Rectal smooth muscle tissue (tissue), 1 donor: ENCODE measurements around the gene ADPRM.
"Not testable (repeated sequence)": the region's sequence is repeated elsewhere in the genome, so short reads cannot be mapped to it uniquely, and the experiment has no call there.

Experiments used
- H3K27ac ChIP-seq: one replicate; pipeline ENCODE4 v1.7.0; 2013; ENCODE audit warnings: low read depth, low read length, inconsistent platforms
- H3K27me3 ChIP-seq: one replicate; pipeline ENCODE4 v1.7.0; 2013; ENCODE audit warnings: low read length; ENCODE audit not compliant: control insufficient read depth, insufficient read depth
- H3K36me3 ChIP-seq: one replicate; pipeline ENCODE4 v1.7.0; 2013; ENCODE audit warnings: low read length; ENCODE audit not compliant: control insufficient read depth, insufficient read depth
- H3K4me1 ChIP-seq: one replicate; pipeline ENCODE4 v1.7.0; 2013; ENCODE audit warnings: low read length; ENCODE audit not compliant: control insufficient read depth, insufficient read depth
- H3K4me3 ChIP-seq: one replicate; pipeline ENCODE4 v1.7.0; 2013; ENCODE audit warnings: low read length
- H3K9ac ChIP-seq: one replicate; pipeline ENCODE4 v1.7.0; 2013; ENCODE audit warnings: low read length

The ADPRM gene

GRCh38 chr17:10666906-10667305, 30.5 kb upstream of the ADPRM start:
- Histone ChIP-seq H3K27ac (no peak overlapping the region), H3K36me3 (no peaks in the 10 kb centered on the region), H3K9ac (no peak overlapping the region), H3K27me3 (no peaks in the 10 kb centered on the region), H3K4me1 (no peaks in the 10 kb centered on the region), H3K4me3 (no peak overlapping the region)

- H3K4me1 ChIP-seq = peaks cover 6% of the 10 kb centered on the region
- H3K9ac ChIP-seq = no peak overlapping the region
- no peak overlapping the region for H3K27ac ChIP-seq
- H3K36me3 ChIP-seq = no peaks in the 10 kb centered on the region
- no peaks in the 10 kb centered on the region for H3K27me3 ChIP-seq
- H3K4me3 ChIP-seq = no peak overlapping the region
Observed at GRCh38 chr17:10668775-10669174, 28.6 kb upstream of the ADPRM start.

- no peaks in the 10 kb centered on the region for H3K27me3 ChIP-seq
- peaks cover 5% of the 10 kb centered on the region for H3K36me3 ChIP-seq
- H3K4me3 ChIP-seq = no peak overlapping the region
- peak overlapping the region; percentile 73 for H3K27ac ChIP-seq
- peaks cover 6% of the 10 kb centered on the region for H3K4me1 ChIP-seq
- H3K9ac ChIP-seq = no peak overlapping the region
Observed at GRCh38 chr17:10673312-10673711, 24.1 kb upstream of the ADPRM start.

- H3K4me3 ChIP-seq = no peak overlapping the region
- no peak overlapping the region for H3K9ac ChIP-seq
- no peaks in the 10 kb centered on the region for H3K27me3 ChIP-seq
- peaks cover 6% of the 10 kb centered on the region for H3K4me1 ChIP-seq
- H3K27ac ChIP-seq = no peak overlapping the region
- peaks cover 5% of the 10 kb centered on the region for H3K36me3 ChIP-seq
Observed at GRCh38 chr17:10674704-10675103, 22.7 kb upstream of the ADPRM start.

- Histone ChIP-seq H3K36me3 (peaks cover 21% of the 10 kb centered on the region), H3K27ac (peak overlapping the region; percentile 34), H3K4me1 (peaks cover 8% of the 10 kb centered on the region), H3K27me3 (no peaks in the 10 kb centered on the region), H3K4me3 (no peak overlapping the region), H3K9ac (no peak overlapping the region)
Observed at GRCh38 chr17:10681866-10682446, 15.4 kb upstream of the ADPRM start.

- Histone ChIP-seq H3K27me3 (no peaks in the 10 kb centered on the region), H3K4me1 (peaks cover 8% of the 10 kb centered on the region), H3K36me3 (peaks cover 21% of the 10 kb centered on the region), H3K9ac (no peak overlapping the region), H3K4me3 (no peak overlapping the region), H3K27ac (no peak overlapping the region)
Observed at GRCh38 chr17:10683853-10684252, 13.5 kb upstream of the ADPRM start.

GRCh38 chr17:10687499-10687898, 9.9 kb upstream of the ADPRM start:
- no peak overlapping the region for H3K9ac ChIP-seq
- no peak overlapping the region for H3K4me3 ChIP-seq
- peaks cover 12% of the 10 kb centered on the region for H3K36me3 ChIP-seq
- H3K27me3 ChIP-seq = no peaks in the 10 kb centered on the region
- no peaks in the 10 kb centered on the region for H3K4me1 ChIP-seq
- H3K27ac ChIP-seq = no peak overlapping the region

- H3K9ac ChIP-seq, H3K27ac ChIP-seq, H3K36me3 ChIP-seq, H3K27me3 ChIP-seq: not testable (repeated sequence)
- peaks cover 11% of the 10 kb centered on the region for H3K4me1 ChIP-seq
- peak overlapping the region; percentile 98 for H3K4me3 ChIP-seq
Observed at GRCh38 chr17:10695875-10696407, 1.5 kb upstream of the ADPRM start.

GRCh38 chr17:10698096-10698818, 863 bp downstream of the ADPRM start:
- Histone ChIP-seq H3K27me3 (no peaks in the 10 kb centered on the region), H3K27ac (peak overlapping the region; percentile 94), H3K4me3 (peak overlapping the region; percentile 98), H3K36me3 (peaks cover 4% of the 10 kb centered on the region), H3K4me1 (peaks cover 11% of the 10 kb centered on the region), H3K9ac (peak overlapping the region; percentile 80)

- Histone ChIP-seq H3K36me3 (no peaks in the 10 kb centered on the region), H3K4me3 (no peak overlapping the region), H3K27ac (no peak overlapping the region), H3K4me1 (peaks cover 11% of the 10 kb centered on the region), H3K9ac (no peak overlapping the region), H3K27me3 (no peaks in the 10 kb centered on the region)
Observed at GRCh38 chr17:10699856-10700255, 2.5 kb downstream of the ADPRM start.

GRCh38 chr17:10702574-10702973, 5.2 kb downstream of the ADPRM start:
- Histone ChIP-seq H3K4me3 (no peak overlapping the region), H3K27ac (no peak overlapping the region), H3K4me1 (peaks cover 4% of the 10 kb centered on the region), H3K27me3 (no peaks in the 10 kb centered on the region), H3K36me3 (peaks cover 2% of the 10 kb centered on the region), H3K9ac (no peak overlapping the region)

- H3K36me3 ChIP-seq = peaks cover 13% of the 10 kb centered on the region
- H3K27ac ChIP-seq = no peak overlapping the region
- H3K4me3 ChIP-seq = no peak overlapping the region
- H3K9ac ChIP-seq = no peak overlapping the region
- no peaks in the 10 kb centered on the region for H3K4me1 ChIP-seq
- no peaks in the 10 kb centered on the region for H3K27me3 ChIP-seq
Observed at GRCh38 chr17:10705727-10706126, 8.3 kb downstream of the ADPRM start.

- Histone ChIP-seq H3K4me3 (no peak overlapping the region), H3K4me1 (no peaks in the 10 kb centered on the region), H3K27ac (no peak overlapping the region), H3K27me3 (no peaks in the 10 kb centered on the region), H3K36me3 (peaks cover 24% of the 10 kb centered on the region), H3K9ac (no peak overlapping the region)
Observed at GRCh38 chr17:10713318-10713717, 15.9 kb downstream of the ADPRM start.
